Suprapubic skin (tissue), 4 donors: ENCODE results near the gene WNT9B. TPM values are rescaled to one million over a fixed set of nuclear protein-coding genes. Genes with fewer than 3 reads are reported as not detected.
"Not testable (repeated sequence)": the region's sequence is repeated elsewhere in the genome, so short reads cannot be mapped to it uniquely, and the experiment has no call there.

Experiments
- DNase-seq, 2 donors: peaks; one replicate each; pipeline ENCODE4 v3.0.0-alpha.2; 2019; ENCODE audit warnings: low spot score in 2 of 2
- H3K27ac ChIP-seq: fragments of 200-600 bp; sonication (generic); one replicate; pipeline ENCODE4 v1.5.1; 2019
- H3K27me3 ChIP-seq: fragments of 200-600 bp; sonication (generic); one replicate; pipeline ENCODE4 v1.5.1; 2019
- H3K36me3 ChIP-seq: fragments of 200-600 bp; sonication (generic); one replicate; pipeline ENCODE4 v1.5.1; 2019
- H3K4me1 ChIP-seq: fragments of 200-600 bp; sonication (generic); one replicate; pipeline ENCODE4 v1.5.1; 2019
- H3K4me3 ChIP-seq: fragments of 200-600 bp; sonication (generic); one replicate; pipeline ENCODE4 v1.5.1; 2019; ENCODE audit warnings: mild to moderate bottlenecking
- H3K9me3 ChIP-seq: fragments of 200-600 bp; sonication (generic); one replicate; pipeline ENCODE4 v1.5.1; 2019
- EP300 ChIP-seq: sonication (generic); formaldehyde crosslinking; IDR thresholded peaks from one replicate; pipeline ENCODE4 v1.6.1; 2017; ENCODE audit warnings: antibody characterized with exemption
- POLR2A ChIP-seq, 2 donors: fragments of 450-650 bp; IDR thresholded peaks; one replicate each; pipeline ENCODE4 v1.6.1; 2017; ENCODE audit warnings: antibody characterized with exemption in 2 of 2, mild to moderate bottlenecking in 2 of 2, moderate library complexity in 2 of 2
- POLR2AphosphoS5 ChIP-seq, 3 donors: sonication (generic); formaldehyde crosslinking; IDR thresholded peaks; one replicate each; pipeline ENCODE4 v1.6.1; 2017; ENCODE audit warnings: antibody characterized with exemption in 3 of 3
- WGBS: methylation state at CpG from one replicate; pipeline ENCODE4 v1.1.5; 2018; 5-methylcytosine and 5-hydroxymethylcytosine counted together
- total RNA-seq, 4 donors: library from RNA; depleted of rRNA; stranded (reverse); fragments of >200 nt; gene quantifications; one replicate each; pipeline ENCODE4 v1.1.0, GENCODE V29; 2016
- TF ChIP-seq, protein P1 (sequence below), 2 donors: fragments of 200-600 bp in 1 of 2; fragments of 450-650 bp in 1 of 2; sonication (generic) in 1 of 2; IDR thresholded peaks; one replicate each; pipeline ENCODE4 v1.5.1; 2016 to 2019; ENCODE audit warnings: antibody characterized with exemption in 2 of 2, mild to moderate bottlenecking in 1 of 2, moderate library complexity in 1 of 2

Gene WNT9B
- total RNA-seq, 4 donors from 2014 or later: 3.6 to 8.3 (median 4.5) TPM

DNA sequence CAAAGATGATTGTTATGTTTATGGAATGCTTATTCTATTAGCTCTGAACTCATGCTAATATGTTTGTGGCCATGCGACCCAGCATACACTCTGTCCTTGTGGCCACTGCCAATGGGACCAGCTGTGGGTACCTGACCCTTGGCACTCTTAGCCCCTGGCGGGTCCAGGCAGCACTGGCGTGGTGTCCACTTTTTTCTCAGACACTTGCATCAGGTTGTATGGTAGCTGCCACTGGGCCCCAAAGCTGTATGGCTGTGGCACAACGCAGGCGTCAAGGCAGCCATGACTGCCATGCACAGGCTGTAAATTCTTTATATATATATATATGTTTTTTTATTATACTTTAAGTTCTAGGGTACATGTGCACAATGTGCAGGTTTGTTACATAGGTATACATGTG lies 12.2 kb upstream of the WNT9B start:
- Histone ChIP-seq H3K9me3 (peaks cover 4% of the 10 kb centered on the region), H3K4me3 (no peak overlapping the region), H3K36me3 (no peaks in the 10 kb centered on the region), H3K27me3 (peaks cover 29% of the 10 kb centered on the region), H3K27ac (no peak overlapping the region), H3K4me1 (peaks cover 8% of the 10 kb centered on the region)
- TF ChIP-seq, protein P1, sequence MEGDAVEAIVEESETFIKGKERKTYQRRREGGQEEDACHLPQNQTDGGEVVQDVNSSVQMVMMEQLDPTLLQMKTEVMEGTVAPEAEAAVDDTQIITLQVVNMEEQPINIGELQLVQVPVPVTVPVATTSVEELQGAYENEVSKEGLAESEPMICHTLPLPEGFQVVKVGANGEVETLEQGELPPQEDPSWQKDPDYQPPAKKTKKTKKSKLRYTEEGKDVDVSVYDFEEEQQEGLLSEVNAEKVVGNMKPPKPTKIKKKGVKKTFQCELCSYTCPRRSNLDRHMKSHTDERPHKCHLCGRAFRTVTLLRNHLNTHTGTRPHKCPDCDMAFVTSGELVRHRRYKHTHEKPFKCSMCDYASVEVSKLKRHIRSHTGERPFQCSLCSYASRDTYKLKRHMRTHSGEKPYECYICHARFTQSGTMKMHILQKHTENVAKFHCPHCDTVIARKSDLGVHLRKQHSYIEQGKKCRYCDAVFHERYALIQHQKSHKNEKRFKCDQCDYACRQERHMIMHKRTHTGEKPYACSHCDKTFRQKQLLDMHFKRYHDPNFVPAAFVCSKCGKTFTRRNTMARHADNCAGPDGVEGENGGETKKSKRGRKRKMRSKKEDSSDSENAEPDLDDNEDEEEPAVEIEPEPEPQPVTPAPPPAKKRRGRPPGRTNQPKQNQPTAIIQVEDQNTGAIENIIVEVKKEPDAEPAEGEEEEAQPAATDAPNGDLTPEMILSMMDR (IDR thresholded peaks at IDR 0.05): no peak
- TF ChIP-seq POLR2A (IDR thresholded peaks at IDR 0.05) (no peak), EP300 (no peak), POLR2AphosphoS5 (IDR thresholded peaks at IDR 0.05) (no peak)
- 90% methylated on average over 5 of the region's 5 CpGs for WGBS
- DNase-seq: no peak

DNA sequence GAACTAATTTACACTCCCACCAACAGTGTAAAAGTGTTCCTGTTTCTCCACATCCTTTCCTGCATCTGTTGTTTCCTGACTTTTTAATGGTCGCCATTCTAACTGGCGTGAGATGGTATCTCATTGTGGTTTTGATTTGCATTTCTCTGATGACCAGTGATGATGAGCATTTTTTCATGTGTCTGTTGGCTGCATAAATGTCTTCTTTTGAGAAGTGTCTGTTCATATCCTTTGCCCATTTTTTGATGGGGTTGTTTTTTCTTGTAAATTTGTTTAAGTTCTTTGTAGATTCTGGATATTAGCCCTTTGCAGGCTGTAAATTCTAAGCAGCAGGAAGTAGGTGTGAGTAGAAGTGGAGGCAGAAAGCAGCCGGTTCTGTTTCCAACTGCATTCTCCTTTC lies 10.8 kb upstream of the WNT9B start:
- WGBS: 65% methylated on average over 3 of the region's 3 CpGs
- not testable (repeated sequence) for H3K4me1 ChIP-seq, H3K4me3 ChIP-seq, H3K36me3 ChIP-seq, H3K9me3 ChIP-seq, DNase-seq, H3K27ac ChIP-seq
- H3K27me3 ChIP-seq: peaks cover 33% of the 10 kb centered on the region

DNA sequence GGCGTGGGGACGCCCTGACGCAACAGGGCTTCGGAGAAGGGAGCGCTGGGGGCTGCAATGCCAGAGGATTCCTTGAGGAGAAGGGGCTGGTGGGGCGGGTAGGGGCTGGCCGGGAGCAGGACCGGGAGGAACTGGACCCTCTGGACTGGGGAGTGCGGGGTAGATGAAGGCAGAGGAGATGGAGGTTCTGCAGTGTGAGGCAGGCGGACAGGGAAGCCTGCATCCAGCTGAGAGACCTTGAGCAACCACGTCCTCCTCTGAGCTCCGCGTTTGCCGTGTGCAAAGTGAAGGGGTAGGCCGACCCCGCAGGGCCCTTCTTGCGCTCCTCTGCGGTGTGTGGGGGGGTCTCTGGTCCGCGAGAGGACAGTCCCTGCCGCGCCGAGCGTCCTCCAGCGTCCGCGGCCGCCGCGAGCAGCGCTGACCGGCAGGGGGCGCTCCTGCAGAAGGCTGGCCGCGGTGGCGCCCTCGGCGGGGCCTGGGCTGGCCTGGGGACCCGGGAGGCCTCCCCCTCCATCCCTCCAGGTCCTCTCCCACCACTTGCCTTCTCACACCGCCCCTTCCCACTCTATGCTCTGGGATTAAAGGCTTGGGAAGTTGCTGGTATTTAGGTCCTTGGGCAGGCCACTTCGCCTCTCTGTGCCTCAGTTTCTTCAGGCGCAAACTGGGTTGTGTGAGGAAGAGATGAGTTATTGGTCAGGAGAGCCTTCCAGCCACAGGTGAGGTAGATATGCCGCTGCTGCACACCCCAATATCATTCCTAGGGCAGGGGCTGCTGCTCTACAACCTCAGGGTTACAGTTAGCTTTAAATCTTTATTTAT lies 9.6 kb upstream of the WNT9B start:
- TF ChIP-seq POLR2AphosphoS5 (IDR thresholded peaks at IDR 0.05): no peak
- TF ChIP-seq, protein P1 (IDR thresholded peaks at IDR 0.05): peak in 1 of 2 donors; percentile 81
- 45% methylated on average over 19 of the region's 43 CpGs for WGBS
- Histone ChIP-seq H3K27ac (no peak overlapping the region), H3K27me3 (peaks cover 37% of the 10 kb centered on the region), H3K4me3 (no peak overlapping the region), H3K36me3 (no peaks in the 10 kb centered on the region), H3K9me3 (peaks cover 4% of the 10 kb centered on the region), H3K4me1 (peaks cover 4% of the 10 kb centered on the region)
- no peak for DNase-seq

DNA sequence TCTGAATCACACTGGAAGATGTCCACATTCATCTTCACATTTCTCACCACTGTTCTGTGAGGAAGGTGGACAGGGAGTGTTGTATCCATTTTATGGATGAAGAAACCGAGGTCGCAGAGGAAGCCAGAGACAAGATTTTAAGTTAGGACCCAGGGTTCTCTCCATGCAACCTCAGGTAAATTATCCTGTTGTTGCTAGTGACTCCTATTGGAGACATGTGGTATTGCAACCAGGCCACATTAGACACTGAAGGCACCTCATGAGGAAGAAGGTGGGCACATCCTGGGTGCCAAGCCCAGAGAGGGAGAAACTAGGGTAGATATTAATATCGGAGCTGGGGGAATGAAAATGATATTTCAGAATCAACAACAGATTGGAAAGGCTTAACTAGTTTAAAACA lies 8.5 kb upstream of the WNT9B start:
- Histone ChIP-seq H3K27ac (no peak overlapping the region), H3K36me3 (no peaks in the 10 kb centered on the region), H3K9me3 (peaks cover 4% of the 10 kb centered on the region), H3K27me3 (peaks cover 37% of the 10 kb centered on the region), H3K4me1 (peaks cover 4% of the 10 kb centered on the region), H3K4me3 (no peak overlapping the region)
- WGBS: 96% methylated on average over 3 of the region's 3 CpGs
- DNase-seq: no peak
- TF ChIP-seq POLR2A (IDR thresholded peaks at IDR 0.05) (no peak), EP300 (no peak), POLR2AphosphoS5 (IDR thresholded peaks at IDR 0.05) (no peak)
- TF ChIP-seq, protein P1 (IDR thresholded peaks at IDR 0.05): no peak

DNA sequence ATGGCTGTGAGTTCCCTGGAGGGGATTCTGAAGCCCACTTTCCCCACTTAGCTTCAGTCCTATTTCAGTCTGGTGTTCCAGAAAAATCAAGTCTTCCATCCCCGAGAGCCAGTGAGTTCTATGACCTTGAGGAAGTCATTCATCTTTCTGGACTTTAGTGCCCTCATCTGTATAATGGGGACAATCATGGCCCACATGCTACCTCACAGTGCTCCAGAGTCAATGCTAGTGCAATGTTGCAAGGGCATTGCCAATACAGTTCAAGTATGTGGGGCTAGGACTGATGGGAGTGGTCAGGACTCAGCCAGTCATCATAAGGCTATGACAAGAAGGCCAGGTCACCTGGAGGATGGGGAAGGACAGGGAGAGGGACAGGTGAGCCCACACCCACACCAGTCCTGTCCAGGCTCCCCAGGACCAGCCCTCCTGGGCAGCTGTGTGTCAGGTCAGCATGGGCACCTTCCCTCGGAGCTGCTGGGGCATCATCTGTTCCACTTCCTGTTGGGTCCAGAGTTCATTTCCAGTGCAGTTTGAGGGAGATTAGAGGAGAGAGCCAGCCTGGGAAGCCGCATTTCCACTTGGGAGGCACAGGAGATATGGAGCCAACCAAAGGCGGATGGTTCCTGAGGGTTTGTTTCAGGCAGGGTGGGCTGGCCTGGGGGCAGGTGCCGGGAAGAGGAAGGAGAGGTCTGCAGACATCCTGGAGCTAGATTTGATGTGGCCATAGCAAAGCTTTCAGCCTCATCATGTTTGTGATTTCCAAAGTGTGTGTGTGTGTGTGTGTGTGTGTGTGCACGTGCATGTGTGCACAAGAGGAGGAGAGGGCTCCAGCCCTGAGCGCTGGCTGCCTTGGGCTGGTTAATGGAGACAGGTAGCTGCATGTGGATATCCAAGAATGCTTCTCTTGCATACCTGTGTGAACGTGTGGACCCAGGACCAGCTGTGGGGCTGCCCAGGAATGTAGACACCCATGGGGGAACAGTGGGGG lies 3.9 kb upstream of the WNT9B start:
- WGBS: 54% methylated on average over 6 of the region's 8 CpGs
- TF ChIP-seq POLR2A (IDR thresholded peaks at IDR 0.05) (no peak), EP300 (no peak), POLR2AphosphoS5 (IDR thresholded peaks at IDR 0.05) (no peak)
- TF ChIP-seq, protein P1 (IDR thresholded peaks at IDR 0.05): no peak
- DNase-seq: no peak

More for the DNA sequence above, 3.9 kb upstream of the WNT9B start:
- Histone ChIP-seq H3K27me3 (peaks cover 61% of the 10 kb centered on the region), H3K36me3 (no peaks in the 10 kb centered on the region), H3K4me1 (peaks cover 14% of the 10 kb centered on the region), H3K9me3 (peaks cover 4% of the 10 kb centered on the region), H3K27ac (no peak overlapping the region), H3K4me3 (no peak overlapping the region)
